ENCODE data around the gene LSM14B.
"Not testable (repeated sequence)": the region's sequence is repeated elsewhere in the genome, so short reads cannot be mapped to it uniquely, and the experiment has no call there.

Gene LSM14B

DNA sequence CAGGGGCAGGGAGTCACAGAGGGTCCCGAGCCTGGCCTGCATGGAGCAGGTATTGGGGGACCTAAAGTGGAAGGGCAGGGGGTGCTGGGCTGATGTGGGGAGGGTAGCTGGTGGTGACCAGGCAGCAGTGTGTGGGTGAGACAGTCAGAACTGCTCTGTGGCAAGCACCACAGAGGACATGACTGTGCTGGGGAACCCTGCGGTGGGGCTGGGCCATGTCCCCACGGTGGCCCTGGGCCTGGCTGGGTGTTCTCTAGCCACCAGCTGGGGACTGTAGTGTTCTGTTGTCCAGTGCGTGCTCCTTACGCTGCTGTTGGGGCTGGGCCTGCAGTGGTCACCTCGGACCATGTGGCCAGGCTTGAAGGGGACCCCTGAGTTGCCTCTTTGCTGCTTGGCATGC, 24.9 kb downstream of the LSM14B start:
- DNase-seq (ENCODE audit: low spot score), result no peak

DNA sequence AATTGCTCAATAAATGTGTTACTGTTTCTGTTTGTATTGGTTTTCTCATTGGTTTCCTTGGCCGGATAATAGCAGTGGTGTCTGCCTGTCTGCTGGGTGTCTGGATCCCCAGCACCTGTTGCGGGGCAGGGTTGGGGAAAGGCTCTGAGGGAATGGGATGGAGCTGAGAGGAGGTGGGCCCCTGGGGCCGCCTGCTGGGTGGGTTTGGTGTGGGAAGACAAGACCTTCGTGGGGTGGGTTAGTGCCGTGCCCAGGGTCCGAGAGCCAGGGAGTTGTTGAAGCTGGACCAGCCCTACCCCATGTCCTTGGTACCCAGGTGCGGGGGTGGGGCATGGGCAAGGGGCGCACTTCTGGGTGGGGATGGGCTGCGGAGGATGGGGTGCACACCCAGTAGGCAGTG, 25.3 kb downstream of the LSM14B start:
- DNase-seq (ENCODE audit: low spot score), result no peak

DNA sequence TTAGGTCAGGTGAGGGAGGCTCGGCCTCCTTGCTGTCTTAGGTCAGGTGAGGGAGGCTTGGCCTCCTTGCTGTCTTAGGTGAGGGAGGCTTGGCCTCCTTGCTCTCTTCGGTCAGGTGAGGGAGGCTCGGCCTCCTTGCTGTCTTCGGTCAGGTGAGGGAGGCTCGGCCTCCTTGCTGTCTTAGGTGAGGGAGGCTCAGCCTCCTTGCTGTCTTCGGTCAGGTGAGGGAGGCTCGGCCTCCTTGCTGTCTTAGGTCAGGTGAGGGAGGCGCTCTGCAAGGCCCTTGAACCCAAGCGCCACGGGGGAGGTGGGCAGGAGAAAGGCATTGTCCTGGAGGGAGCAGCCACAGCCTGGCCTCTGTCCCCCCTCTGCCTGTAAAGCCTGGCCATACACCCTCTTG, 26.1 kb downstream of the LSM14B start:
- not testable (repeated sequence) for DNase-seq (ENCODE audit: low spot score)

DNA sequence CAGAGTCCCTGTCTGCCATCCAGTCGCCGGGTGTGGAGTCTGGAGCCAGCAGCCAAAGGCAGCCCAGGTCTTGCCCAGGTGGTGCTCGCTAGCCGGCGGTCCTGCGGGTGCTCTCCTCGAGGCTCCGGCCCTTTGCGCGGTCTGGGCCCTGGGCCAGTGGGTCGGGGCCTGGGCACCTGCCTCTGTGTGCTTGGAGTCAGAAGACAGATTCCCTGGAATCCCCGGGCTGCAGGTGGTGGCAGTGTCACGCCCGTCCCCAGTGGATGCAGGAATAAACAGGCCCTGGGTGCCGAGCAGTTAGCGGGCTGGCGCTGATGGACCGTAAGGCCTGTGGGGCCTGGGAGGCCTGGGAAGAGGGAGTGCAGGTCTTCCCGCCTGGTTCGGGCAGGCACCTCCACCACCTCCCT, 26.6 kb downstream of the LSM14B start:
- DNase-seq (ENCODE audit: low spot score), result no peak

DNA sequence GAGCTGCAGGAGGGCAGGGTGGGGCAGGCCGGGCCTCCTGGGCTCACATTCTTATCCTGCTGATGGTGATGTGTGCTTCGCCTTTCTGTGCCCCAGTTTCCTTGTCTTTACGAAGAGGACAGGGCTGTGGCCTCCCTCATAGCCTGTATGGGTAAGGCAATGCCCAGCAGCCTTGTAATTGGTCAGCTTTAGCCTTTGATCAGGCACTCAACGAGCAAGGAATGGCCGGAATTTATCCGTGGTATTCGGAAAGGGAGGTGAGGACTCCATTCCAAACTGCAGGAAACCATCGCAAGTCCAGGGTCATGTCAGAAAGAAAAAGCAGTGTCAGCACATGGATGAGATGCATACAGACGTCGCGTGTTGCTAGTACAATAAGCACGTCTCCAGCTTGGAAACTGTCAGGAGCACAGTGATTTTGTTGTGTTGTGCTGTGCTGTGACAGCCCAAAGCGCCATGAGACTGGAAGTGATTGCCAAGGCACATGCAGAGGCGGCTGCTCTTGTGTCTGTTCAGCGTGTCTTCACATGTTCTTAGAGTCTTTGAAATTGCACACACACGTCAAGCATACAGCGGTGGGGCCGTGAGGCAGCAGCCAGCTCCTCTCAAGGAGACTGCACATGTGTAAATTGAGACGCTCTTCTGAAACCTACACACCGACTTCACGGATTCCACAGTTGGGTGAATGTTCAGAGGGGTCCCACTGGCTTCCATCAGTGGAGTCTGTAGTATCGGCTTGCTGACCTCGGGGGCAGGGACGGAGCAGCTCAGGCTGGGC, 27.4 kb downstream of the LSM14B start:
- DNase-seq (ENCODE audit: low spot score), result peak; percentile 70

DNA sequence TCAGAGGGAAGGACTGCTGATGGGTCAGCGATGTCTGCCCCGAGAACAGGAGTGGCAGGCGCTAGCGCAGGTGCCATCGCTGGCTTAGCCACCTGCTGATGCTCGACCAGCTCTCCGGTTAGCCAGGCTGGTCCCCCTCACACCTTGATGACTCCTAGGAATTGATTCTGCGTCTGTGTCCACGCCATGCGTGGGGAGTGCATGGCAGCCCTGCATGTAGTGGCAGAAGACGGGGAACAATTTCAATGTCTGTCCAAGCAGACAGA, 28.0 kb downstream of the LSM14B start:
- DNase-seq (ENCODE audit: low spot score), result no peak

DNA sequence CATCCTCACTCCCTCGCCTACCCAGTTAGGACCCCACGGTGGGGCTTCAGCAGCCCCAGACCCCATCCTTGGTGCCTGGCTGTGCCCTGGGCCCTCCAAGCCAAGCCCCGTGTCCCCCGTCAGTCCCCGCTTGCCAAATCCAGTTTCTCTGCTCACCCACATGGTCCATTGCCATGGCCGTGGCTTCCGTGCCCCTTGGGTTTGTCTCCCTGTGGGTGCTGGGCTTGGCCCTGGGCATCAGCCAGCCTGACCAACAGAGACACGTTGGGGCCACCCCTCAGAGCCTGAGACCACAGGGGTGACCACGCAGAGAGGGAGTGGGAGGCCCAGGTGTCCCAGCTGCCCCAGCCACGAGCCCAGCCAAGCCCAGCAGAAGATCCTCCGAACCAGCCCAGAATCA, 28.9 kb downstream of the LSM14B start:
- DNase-seq (ENCODE audit: low spot score), result no peak

DNA sequence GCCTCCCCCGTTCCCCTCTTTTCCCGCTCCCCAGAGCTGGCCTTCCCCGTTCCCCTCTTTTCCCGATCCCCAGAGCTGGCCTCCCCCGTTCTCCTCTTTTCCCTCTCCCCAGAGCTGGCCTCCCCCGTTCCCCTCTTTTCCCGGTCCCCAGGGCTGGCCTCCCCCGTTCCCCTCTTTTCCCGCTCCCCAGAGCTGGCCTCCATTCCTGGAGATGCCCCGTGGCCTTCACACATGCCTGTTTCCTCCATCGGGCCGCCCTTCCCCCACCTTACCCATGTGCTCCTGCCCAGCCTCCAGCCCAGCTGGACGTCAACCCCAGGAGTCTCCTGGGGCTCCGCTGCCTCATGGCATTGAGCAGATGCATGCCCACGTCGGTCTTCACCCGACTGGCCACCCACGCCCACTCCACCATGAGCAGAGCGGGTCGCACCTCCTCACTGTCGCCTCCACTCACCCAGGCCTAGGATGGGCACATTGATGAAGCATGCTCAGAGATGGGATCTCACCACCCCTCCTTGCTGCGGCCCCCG, 29.6 kb downstream of the LSM14B start:
- no peak for DNase-seq (ENCODE audit: low spot score)

DNA sequence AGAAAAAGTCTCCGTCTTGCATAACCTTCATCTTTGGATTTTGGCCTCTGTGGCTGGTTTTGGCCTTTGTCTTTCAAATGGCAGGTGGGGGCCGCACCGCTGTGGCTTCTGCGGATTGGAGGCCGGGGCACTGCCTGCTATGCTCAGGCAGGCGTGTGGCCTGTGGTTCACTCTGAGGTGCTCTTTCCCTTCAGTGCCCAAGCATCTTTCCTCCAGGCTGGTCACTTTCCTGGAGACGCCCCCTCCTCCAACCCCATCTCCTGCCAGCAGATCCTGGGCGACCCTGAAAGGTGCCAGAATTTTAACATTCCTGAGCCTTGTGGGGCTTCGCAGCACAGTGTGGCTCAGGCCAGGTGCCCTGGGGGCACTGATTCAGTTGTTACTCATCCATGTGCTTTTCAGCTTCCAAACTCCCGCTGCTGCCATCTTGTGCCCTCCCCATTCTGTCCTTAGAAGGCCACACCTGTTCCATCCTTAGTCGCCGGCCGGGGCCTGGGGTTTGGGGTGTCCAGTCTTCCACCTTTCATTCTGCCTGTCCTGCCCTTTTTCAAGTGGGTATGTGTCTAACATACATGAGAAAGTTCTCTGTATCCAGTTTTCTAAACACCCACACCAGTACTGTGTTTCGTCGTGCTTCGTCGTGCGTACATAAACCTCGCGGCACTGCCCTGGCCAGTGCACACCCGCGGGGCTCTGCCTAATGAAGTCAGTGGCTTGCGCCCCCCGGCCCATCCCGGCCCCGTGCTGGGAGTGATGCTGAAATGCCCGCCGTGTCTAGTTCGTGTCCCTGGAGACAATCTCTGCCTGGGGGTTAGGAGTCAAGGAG, 33.4 kb downstream of the LSM14B start:
- DNase-seq (ENCODE audit: low spot score), result no peak

DNA sequence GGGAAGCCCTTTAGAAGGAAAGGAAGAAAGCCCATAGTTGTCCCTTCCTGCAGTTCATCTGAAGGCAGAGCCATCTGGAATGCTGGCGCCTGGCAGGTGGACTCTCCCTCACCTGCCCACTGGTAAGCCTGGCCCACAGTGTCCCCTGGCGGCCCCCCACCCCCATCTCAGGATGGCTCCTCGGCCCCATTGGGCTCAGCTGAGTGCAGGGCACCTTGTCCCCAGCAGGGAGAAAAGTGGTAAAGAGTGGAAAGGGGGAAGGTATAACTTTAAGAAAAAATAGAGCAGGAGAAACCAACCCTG, 33.9 kb downstream of the LSM14B start:
- no peak for DNase-seq (ENCODE audit: low spot score)

DNA sequence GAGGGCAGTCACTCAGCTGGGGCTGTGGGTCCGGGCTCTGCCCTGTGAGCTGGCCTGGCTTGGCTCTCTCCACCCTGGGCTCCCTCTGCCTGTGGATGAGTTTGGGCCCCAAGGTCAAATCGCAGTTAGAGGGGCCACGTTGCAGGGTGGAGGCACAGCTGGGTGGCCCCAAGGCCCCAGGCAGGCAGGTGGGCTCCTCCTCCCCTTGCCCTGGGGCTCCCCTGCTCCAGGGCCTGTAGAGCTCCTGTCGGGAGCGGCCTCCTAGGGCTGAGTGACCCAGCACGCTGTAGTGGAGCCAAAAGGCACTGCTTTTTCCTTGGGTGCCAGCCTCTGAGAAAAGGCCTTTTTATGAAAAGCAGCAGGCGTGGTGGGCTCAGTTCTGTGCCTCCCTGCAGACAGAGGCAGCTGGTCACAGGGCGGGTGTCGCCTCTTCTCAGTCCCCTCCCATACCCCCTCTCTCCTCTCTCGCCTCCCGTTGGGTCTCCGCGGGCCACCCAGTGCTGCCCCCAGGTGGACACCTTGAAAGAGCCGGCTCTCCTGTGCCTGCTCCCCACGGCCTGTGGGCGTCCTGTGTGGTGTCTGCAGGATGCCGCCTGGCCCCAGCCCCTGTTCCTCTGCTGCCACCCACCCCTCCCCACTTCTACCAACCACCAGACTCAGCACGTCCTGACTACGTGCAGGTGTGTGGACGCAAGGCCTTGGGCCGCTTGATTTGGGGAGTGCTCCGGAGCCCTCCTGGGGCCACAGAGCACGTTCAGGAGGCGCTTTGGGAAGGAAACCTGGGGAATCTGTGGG, 34.5 kb downstream of the LSM14B start:
- DNase-seq (ENCODE audit: low spot score), result no peak

DNA sequence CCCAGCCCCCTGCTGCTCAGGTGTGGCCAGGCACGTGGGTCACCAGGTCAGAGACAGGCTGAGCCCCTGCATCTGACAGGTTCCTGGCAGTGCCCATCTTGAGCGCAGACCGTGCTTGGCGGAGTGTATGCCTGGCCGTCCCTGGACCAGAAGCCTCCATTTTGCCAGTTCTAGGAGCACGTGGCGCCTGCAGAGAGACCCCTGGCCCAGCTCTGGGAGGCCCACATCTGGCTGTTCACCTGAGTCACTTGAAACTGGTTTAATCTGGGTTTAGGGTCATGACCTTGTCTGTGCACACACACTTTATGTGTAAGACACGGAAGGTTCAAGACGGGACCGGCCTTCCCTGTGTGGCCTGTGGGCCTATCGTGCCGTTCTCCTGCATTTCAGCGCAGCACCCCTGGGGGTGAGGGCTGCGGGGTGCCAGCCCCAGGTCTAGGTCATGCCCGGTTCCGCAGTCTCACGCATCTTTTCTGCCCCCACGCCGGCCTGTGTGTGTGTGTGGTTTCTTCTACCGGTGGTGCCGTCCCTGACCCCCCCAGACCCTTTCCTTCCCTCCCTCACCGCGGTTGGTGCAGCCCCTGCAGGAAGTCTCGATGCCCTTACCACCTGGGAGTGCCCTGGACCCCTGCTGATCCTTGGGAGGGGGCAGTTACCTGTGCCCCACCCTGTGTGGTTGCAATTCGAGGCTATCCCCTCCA, 35.3 kb downstream of the LSM14B start:
- no peak for DNase-seq (ENCODE audit: low spot score)

DNA sequence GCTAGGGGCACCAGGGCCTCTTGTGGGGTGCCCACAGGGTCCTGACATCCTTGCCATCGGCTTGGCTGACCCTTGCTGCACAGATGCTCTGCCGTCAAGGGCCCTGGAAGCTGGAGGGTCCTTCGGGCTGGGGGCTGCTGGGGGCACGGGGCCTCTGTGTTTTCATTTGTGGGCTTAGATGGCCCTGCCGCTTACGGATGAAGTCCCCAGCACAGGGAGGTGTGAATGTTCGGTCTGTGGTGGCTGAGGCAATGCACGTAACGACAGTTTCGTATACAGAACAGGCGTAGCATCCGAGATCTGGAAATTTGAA, 35.8 kb downstream of the LSM14B start:
- no peak for DNase-seq (ENCODE audit: low spot score)

DNA sequence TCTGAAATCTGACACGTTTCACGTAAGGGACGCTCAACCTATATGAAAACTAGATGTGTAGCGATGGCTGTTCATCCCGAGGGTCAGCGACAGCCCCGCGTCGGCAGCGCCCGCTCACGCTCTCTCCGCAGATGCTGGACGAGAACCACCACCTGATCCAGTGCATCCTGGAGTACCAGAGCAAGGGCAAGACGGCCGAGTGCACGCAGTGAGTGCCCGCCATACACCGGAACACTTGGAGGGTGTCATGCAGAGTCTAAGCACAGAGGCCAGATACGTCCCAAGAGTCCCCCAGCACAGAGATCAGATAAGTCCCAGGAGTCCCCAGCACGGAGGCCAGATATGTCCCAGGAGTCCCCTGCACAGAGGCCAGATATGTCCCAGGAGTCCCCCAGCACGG, 36.3 kb downstream of the LSM14B start:
- DNase-seq (ENCODE audit: low spot score), result no peak

DNA sequence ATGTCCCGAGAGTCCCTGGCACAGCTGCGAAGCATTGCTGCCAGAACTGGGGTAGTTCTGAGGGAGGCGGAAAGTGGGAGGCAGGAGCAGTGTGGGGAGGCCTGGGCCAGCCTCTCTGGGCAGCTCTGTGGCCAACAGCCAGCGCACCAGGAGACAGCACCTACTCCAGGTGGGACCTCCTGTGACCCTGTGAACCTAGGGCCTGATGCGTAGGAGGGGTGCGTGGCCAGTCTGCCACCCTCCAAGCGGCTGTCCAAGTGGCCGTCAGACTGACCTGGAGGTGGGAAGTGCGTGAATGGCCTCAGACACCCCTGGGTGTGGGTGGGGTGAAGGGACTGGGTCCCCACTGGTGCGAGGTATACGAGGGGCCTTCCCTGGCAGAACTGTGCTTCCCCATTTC, 36.8 kb downstream of the LSM14B start:
- no peak for DNase-seq (ENCODE audit: low spot score)

DNA sequence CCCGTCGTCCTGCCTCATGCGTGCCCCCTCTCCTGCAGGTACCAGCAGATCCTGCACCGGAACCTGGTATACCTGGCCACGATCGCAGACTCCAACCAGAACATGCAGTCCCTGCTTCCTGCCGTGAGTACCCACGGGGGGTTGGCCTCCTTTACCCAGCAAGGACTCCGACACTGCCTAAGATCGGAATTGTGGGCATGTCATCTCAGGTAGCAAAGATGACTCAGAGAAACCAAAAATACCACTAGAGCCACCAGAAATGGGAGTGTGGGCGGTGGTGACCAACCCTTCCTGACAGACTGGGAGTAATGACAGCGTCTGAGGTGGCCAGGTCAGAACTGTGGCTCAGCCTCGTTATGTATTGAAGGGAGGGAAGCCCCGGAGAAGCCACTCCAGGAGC, 37.6 kb downstream of the LSM14B start:
- DNase-seq (ENCODE audit: low spot score), result no peak

DNA sequence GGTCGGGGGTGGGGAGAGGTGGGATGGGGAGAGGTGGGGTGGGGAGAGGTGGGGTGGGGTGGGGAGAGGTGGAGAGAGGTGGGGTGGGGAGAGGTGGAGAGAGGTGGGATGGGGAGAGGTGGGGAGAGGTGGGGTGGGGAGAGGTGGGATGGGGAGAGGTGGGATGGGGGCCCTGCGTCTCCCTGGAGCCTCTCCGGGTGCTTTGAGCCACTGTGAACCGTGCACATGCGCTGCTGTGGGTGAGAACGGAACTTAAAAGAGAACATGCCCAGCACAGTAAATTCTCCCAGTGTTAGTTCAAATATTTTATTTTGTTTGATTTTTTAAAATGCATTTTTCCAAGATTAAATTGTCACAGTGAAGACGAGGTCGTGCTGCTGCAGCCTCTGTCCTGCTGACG, 38.0 kb downstream of the LSM14B start:
- DNase-seq (ENCODE audit: low spot score), result no peak

DNA sequence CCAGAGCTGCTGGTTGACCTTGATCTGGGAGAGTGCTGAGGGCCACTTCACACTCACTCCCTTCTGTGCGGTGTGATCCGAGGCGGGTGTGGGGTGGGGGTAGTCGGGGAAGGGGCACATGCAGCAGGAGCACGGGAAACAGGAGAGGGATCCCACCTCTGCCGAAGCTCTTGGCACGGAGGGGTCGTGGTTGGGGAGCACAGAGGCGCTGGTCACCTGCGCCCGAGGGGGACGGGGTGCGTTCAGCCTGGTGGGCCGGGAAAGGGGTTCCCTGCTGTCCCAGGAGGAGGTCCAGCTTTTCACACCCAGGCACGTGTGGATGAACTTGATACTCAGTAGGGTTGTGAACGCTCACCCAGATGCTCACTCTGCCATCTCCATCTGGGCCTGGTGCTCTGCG, 38.6 kb downstream of the LSM14B start:
- no peak for DNase-seq (ENCODE audit: low spot score)

DNA sequence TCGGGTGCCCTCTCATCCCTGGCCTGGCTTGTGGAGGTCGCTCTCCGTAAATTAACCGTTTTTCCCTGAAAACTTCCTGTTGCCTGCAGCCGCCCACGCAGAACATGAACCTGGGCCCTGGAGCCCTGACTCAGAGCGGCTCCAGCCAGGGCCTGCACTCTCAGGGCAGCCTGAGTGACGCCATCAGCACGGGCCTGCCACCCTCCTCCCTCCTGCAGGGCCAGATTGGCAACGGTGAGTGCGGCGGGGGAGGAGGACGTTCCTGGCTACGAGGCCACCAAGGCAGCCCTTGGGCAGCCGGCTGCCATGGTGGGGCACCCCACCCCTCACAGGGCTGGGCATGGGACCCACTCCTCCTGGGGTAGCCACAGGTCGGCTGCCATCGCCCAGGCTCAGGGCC, 39.1 kb downstream of the LSM14B start:
- DNase-seq (ENCODE audit: low spot score), result no peak

DNA sequence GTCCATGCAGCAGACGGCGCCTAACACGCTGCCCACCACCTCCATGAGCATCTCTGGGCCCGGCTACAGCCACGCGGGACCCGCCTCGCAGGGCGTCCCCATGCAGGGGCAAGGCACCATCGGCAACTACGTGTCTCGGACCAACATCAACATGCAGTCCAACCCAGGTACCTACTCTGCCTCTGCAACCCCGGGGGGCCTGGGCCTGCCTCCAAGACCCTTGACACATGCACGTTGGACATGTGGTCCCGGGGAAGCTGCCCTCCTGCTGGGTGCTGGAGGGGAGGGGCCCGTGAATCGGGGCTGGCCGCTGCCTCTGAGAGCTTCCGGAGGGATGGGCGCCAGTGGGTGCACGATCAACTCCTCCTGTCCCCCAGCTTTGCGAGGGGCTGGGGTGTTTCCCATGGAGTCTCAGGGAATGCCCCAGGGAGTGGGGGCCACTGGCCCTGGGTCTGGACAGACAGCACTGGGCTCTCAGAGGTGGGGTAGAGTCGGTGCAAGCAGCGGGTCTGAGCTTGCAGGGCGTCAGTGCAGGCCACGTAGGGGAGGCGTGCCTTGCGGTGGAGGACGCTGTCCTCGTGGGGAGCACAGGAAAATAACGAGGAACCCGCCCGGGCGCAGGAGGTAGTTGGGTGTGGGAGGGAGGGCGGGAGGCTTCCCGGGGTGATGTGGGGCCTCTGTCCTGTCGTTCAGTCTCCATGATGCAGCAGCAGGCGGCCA, 40.6 kb downstream of the LSM14B start:
- DNase-seq (ENCODE audit: low spot score), result no peak

DNA sequence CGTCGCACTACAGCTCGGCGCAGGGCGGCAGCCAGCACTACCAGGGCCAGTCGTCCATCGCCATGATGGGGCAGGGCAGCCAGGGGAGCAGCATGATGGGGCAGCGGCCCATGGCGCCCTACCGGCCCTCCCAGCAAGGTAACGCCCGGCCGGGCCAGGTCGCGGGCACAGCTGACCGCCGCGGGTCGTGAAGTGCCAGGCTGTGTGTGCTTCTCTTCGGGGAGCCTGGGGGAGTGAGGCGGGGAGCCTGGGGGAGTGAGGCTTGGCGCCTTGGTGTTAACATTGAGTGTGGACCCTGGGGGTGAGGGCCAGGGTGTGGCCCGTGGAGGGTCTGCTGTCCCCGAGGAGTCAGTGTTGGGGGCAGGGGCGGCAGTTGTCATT, 41.2 kb downstream of the LSM14B start:
- DNase-seq (ENCODE audit: low spot score), result no peak

Data from pons (tissue), 1 donor.